Kasumi-1 (cell line): ENCODE data around the gene ZBTB40.

Source experiments
- DNase-seq, 2 experiments: peaks; one replicate each; lab custom pipeline; 2025; lab: John Stamatoyannopoulos, UW

ZBTB40 gene

GRCh38 chr1:22451702-22452480 is at the start of gene ZBTB40:
Gene ZBTB40, plus strand, starts transcription at chr1:22451851. Its CDS starts 38,098 bp downstream, at chr1:22489949.
- DNase-seq = peak; percentile 93 to 94

GRCh38 chr1:22402356-22403053 is 49.1 kb upstream of the ZBTB40 start:
- DNase-seq = no peak

GRCh38 chr1:22404486-22404885 is 47.2 kb upstream of the ZBTB40 start:
- DNase-seq = no peak

GRCh38 chr1:22406722-22407495 is 44.7 kb upstream of the ZBTB40 start:
- DNase-seq = no peak

GRCh38 chr1:22408230-22408629 is 43.4 kb upstream of the ZBTB40 start:
- DNase-seq = no peak

GRCh38 chr1:22410401-22410800 is 41.2 kb upstream of the ZBTB40 start:
- no peak for DNase-seq

- no peak for DNase-seq
Observed at GRCh38 chr1:22410928-22411495, 40.6 kb upstream of the ZBTB40 start.

- DNase-seq = no peak
Observed at GRCh38 chr1:22411589-22411988, 40.1 kb upstream of the ZBTB40 start.

GRCh38 chr1:22412932-22413727 is 38.5 kb upstream of the ZBTB40 start:
- no peak for DNase-seq

- no peak for DNase-seq
Observed at GRCh38 chr1:22413799-22414198, 37.9 kb upstream of the ZBTB40 start.

- DNase-seq = no peak
Observed at GRCh38 chr1:22414244-22414751, 37.4 kb upstream of the ZBTB40 start.

- no peak for DNase-seq
Observed at GRCh38 chr1:22415489-22415888, 36.2 kb upstream of the ZBTB40 start.

- DNase-seq = peak; percentile 66 to 84
Observed at GRCh38 chr1:22416555-22417454, 34.8 kb upstream of the ZBTB40 start.

GRCh38 chr1:22417466-22417865 is 34.2 kb upstream of the ZBTB40 start:
- DNase-seq = no peak

GRCh38 chr1:22418312-22418711 is 33.3 kb upstream of the ZBTB40 start:
- no peak for DNase-seq

- DNase-seq = no peak
Observed at GRCh38 chr1:22418933-22419382, 32.7 kb upstream of the ZBTB40 start.

GRCh38 chr1:22420455-22421053 is 31.1 kb upstream of the ZBTB40 start:
- DNase-seq = peak; percentile 74

- no peak for DNase-seq
Observed at GRCh38 chr1:22426781-22427180, 24.9 kb upstream of the ZBTB40 start.

- DNase-seq = peak in 1 of 2 experiments; percentile 14
Observed at GRCh38 chr1:22428672-22429071, 23.0 kb upstream of the ZBTB40 start.

- DNase-seq = no peak
Observed at GRCh38 chr1:22431965-22432364, 19.7 kb upstream of the ZBTB40 start.
